Measurements from ENCODE around the gene LMX1B.

LMX1B gene

GRCh38 chr9:126650404-126651341 lies 36.9 kb downstream of the LMX1B start:
- no peak for TF ChIP-seq CTCF (IDR thresholded peaks at IDR 0.05)

GRCh38 chr9:126652140-126652582 lies 38.4 kb downstream of the LMX1B start:
- no peak for TF ChIP-seq CTCF (IDR thresholded peaks at IDR 0.05)

GRCh38 chr9:126654124-126654523 lies 40.4 kb downstream of the LMX1B start:
- TF ChIP-seq CTCF (IDR thresholded peaks at IDR 0.05): no peak

- TF ChIP-seq CTCF (IDR thresholded peaks at IDR 0.05): no peak
Measured at GRCh38 chr9:126658201-126658825, 44.6 kb downstream of the LMX1B start.

GRCh38 chr9:126658956-126659555 lies 45.3 kb downstream of the LMX1B start:
- TF ChIP-seq CTCF (IDR thresholded peaks at IDR 0.05): no peak

GRCh38 chr9:126661122-126661520 lies 47.4 kb downstream of the LMX1B start:
- TF ChIP-seq CTCF (IDR thresholded peaks at IDR 0.05): no peak

GRCh38 chr9:126661521-126662251 lies 48.0 kb downstream of the LMX1B start:
- no peak for TF ChIP-seq CTCF (IDR thresholded peaks at IDR 0.05)

All from LNCAP (cell line).